NOMO-1 treated with dmso at 0.1 percent for 144 hours (cell line): ENCODE data around the gene MAFG.

ENCODE experiments used
- DNase-seq: peaks from one replicate; lab custom pipeline; 2025; ENCODE audit not compliant: unreplicated experiment; lab: John Stamatoyannopoulos, UW

The MAFG gene

DNA sequence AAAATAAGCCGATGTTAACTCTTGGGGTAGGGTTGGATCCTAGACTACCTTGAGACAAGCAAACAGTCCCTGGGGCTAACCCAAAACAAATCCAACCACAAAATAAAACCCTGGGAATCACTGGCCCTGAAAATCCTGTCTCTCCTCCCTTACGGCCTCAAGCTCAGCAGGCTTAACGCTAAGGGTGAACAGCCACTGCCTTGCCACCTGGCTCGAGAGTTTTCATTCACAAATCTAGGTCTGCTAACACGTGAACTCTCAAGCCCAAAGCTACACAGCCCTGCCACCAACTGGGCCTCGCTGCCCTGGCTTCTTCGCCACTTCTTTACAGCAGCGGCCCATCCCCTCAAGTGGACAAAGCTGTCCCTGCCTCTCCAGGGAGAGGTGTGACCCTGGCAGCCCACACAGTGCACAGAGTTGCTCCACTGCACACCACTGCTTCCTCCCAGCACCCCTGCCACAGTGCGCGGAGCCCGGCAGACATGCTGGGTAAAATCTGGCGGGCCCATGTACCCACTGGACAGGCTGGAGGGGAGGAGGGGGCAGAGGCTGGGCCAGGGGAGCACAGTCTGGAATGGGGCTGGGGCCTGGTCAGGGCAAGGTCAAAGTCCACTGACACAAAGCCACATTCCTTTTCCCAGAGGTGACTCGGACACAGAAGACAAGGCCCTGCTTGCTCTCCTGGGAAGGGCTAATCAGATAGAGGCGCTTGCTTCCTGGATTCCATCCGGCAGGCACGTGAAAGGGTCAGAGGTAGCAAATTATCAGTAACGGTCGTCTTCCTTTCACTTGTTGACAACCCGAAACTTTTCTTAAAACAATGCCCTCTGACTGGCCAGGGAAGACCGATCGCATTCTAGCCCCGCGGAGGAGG lies 17.3 kb downstream of the MAFG start:
- no peak for DNase-seq

DNA sequence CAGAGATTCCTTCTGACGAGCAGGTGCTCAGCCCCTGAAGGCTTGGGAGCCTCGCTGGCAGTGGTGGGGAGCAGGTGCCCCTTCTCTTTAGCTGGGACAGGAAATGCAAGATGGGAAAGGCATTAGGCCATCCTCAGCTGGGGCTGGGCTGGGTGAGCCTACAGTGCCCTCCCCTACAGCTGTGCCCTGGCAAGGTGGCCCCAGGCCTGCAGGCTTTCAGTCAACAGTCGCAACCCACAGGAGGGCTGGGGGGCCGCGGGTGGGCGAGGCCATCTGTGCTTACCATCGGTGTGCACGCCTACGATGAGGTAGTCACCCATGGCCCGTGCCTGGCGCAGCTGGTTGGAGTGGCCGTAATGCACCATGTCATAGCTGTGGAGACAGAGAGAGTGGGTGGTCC lies 18.3 kb downstream of the MAFG start:
- DNase-seq: no peak

DNA sequence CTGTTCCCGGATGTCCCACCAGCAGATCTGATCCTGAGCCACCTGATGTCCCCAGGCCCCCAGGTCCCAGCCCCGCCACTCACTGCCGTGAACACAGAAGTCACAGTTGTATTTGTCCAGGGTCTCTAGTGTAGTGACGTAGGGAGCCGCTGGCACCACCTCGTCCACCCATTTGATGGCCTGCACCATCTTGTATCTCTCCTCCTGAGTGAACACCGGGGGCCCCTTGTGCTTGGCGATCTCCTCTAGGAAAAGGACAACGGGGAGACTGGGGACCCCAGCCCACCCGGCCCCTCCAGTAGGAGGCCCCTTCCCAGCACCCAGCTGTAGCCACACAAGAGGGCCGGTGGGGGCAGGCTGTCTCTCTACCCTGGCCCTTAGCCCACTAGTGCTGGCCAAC lies 18.7 kb downstream of the MAFG start:
- DNase-seq: no peak

DNA sequence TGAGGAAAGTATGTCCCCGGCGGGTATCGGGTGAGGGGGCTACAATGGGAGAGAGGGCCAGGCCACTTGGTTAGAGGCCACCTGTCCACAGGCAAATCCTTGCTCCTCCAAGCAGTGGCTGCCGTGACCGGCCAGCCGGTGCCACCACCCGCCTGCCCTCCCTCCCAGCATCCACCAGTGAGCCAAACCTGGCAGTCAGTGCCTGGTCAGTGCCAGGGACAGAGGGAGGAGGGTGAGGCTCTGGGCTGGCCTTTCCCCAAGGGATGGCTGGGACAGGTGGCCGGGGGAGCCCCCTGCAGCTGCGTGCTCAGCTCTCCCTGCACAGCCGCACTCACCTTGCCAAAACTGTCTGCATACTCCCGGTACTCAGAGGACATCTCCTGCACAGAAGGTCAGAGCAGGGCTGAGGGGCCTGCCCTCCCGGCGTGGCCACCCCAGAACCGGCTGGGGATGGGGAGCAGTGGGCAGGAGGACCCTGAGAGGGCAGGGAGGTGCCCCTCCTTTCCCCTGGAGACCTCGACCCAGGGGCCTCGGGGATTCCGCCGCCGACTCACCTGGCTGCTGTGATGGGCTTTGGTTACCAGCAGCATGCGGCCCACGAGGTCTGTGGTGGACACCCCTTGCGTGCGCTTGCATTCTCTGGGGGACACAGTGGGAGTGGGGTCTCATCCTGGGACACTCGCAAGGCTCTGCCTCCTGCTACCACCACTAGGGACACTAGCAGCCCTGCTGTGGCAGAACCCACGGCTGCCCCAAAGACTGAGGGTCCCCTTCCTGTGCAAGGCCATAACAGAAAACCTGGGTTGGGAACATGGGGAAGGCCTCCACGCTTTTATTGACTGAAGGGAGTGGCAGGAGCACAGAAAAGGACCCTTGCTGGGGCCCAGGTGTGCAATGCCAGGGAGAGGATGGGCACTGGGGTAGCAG lies 20.1 kb downstream of the MAFG start:
- DNase-seq: no peak

DNA sequence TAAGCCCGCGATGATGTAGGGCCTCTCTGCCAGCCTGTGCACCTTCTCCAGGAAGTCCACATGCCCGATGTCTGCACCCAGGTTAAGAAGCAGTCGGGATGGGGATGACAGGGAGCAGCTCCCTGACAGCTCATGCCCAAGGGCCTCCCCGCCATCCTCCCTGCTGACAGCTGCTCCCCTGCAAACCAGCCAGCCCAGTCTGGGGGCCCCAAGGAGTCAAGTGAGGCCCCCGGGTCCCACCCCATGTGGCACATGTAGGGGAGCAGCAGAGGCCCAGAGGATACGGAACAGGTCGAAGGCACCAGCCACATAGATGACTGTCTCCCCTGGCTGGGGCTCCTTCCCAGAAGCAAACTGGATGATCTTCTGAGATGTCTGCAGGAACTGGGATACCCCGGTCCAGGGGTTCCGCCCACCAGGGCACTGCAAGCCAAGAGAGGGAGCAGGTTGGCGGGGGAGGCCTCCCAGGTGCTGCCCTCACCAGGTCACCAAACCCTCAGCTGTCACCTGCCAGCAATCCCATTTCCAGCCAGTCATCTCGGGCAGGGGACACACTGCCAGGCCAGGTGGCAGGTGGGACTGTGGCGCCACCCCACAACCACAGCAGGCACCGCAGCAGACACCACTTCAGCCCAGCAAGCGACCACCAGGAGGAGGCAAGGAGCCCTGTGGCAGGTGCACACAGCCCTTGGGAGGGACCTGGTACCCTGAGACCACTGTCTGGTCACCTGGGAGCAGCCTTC lies 20.9 kb downstream of the MAFG start:
- DNase-seq: no peak

DNA sequence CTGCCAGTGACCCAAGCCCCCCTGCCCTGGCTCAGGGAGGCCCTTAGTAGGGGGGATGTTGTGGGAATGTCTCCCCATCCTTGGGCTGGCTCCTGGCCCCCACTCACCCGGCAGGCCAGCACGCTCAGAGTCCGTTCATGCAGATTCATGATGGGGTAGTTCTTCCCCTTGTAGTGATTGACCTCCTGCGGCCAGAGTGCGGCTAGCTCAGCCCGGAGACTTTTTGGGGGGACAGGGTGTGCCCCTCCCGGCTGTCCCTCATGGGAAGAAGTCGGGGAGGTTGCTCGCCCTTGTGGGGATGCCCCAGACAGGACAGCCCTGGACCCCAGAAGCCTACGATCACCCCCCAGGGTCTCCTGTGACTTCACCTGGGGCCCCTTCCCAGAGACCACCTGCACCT lies 21.5 kb downstream of the MAFG start:
- no peak for DNase-seq

DNA sequence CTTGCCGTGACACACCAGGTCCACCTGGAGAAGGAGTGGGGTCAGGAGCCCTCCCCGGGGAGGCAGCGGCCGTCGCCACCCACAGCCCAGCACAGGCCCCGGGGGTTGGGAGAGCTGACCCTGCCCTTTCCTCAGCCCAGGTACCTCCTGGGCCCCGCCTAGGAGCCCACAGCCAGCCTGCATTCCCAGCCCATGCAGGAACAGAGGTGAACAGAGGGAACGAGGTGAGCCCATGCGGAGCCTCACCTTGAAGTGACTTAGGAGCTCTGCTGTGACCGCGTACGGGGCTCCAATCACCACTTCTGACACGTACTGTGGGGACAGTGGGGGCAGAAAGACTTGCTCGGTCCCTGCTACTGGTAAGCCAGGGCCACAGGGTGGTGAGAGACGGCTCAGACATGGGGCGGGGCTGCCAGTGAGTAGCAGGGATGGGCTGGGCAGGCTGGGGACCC lies 22.1 kb downstream of the MAFG start:
- no peak for DNase-seq

DNA sequence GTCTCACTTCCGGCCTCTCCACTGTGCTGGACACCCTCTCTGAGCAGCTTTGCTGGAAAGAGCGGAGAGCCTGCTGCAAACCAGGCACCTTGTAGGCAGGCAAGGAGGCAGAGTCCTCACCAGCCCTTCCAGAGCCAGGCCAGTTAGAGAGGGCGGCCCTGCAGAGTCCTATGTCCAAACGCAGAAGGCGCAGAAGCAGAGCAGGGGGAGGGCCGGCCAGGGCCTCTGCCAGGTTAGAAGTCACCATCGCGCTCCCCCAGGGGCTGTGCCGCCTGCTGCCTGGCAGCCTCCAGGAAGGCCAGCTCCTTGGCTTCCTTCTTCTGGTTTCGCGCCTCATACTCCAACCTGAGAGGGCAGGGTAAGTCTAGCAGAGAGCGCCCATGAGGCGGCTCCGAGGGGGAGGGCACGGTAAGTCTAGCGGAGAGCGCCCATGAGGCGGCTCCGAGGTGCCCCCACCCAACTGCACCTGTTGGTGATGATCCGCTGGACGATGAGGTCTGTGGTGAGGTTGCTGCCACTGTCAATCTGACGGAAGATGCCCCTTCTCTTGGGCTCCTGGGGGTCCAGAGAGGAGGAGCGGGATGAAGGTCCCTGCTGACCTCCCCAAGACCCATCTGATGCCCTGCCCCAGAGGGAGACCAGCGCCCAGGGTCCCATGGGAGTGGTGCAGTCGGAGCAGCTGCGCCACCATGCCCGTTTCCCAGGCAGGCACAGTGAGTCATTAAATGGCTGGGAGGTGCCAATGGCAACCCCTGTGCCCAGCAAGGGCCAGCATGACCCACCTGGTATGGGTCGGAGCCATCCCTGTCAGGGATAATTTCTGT lies 22.7 kb downstream of the MAFG start:
- DNase-seq: no peak

DNA sequence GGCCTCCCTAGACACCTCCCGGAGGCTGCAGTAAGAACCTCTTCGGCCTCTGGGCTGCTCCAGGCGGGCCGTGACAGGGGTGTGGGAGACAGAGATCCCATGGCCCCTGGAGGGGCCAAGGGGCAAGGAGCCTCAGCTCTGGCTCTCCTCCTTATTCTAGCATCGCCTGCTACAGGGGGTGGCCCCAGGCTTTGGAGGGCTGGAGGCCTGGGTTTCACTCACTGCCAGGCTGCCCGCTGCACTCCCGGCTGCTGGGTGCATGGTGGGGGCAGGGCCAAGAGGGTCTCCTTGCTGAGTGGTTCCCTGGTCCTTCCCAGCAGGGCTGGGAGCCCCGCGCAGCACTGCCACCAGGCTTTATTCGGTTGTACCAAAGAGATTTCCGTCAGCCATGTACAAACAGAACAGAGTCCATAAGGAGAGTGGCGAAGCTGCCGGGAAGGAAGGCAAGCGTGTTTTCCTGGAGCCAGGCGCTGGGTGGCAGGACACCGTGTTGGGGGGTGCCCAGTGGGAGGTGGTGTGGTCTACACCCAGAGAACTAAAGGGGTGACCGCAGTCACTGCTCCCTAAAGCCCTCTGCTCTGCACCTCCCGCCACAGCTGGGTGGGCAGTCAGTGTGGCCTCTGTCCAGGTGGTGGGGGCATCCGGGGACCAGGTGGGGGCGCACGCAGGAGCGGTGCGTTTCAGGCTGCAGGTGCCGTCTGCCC lies 23.5 kb downstream of the MAFG start:
- DNase-seq: no peak

DNA sequence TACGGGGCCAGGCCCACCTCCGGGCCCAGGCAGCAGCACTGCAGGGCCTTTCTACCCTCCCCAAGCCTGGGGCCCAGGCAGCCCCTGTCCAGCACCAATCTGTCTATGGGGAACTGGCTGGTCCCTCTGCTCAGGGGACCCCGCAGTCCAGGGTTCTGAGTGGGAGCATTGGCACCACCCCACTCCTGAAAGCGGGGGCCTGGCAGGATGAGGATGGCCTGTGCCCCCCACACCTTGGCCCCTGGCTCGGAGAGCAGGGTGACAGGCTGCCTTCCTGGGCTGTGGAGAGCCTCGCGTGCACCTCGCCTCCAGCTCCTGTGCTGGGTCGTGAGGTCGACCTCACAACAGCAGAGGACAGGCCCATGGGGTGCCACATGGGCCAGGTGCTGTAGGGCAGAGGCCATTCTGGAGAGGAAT lies 24.1 kb downstream of the MAFG start:
- no peak for DNase-seq

DNA sequence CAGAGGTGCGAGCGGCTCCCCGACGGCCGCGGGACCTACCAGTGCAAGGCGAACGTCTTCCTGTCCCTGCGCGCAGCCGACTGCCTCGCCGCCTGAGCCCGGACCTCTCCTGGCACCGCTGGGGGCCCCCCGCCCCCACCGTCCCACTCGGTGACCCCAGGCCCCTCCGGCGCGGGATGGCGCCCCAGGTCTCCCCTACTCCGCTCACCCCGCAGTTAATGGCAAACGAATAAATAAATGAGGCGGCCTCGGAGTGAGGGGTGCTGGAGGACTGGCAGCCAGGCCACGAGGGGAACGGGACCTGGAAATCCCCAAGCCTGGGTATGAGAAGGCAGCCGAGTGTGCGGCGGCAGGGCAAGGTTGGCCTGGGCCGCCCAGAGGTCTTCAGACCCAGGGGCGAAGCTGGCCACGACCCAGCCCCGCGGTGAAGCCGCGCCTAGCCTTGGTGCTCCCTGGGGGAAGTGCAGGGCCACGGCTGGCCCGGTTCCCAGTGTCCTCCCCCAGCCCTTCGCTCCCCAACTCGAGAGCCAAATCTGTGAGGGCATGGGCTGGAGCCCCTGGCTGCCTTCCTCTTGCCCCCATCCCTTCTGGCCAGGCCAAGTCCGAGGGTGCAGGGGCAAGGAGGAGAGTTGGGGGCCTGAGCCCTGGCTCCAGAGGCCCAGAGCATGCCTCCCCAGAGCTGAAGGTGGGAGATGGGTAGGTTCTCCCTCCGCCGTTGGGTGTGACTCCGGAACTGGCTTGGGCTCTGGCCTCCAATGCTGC lies 24.7 kb downstream of the MAFG start:
- DNase-seq: no peak

DNA sequence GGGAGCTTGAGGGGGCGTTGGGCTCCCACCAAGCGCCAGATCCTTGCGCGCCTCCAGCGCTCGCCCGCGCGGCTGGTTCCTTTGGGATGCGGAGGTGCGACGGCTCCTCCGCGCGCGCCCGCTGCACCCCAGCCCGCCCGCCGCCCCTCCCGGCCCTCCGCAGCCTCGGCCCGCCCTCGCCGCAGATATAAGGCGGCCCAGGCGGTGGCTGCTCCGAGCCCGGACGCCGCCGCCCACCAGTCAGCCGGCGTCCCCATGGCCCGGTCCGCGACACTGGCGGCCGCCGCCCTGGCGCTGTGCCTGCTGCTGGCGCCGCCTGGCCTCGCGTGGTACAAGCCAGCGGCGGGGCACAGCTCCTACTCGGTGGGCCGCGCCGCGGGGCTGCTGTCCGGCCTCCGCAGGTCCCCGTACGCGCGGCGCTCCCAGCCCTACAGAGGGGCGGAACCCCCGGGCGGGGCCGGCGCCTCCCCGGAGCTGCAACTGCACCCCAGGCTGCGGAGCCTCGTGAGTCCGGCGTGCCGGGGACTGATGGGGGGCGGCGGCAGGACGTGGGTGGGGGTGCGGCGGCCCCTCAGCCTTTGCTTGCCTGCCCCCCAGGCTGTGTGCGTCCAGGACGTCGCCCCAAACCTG lies 25.4 kb downstream of the MAFG start, which contains the start of gene NPB:
TSS of gene NPB (plus strand) at position 216 of the 630 bp plus-strand sequence. CDS start at position 256, 40 bp downstream.
- DNase-seq: no peak

DNA sequence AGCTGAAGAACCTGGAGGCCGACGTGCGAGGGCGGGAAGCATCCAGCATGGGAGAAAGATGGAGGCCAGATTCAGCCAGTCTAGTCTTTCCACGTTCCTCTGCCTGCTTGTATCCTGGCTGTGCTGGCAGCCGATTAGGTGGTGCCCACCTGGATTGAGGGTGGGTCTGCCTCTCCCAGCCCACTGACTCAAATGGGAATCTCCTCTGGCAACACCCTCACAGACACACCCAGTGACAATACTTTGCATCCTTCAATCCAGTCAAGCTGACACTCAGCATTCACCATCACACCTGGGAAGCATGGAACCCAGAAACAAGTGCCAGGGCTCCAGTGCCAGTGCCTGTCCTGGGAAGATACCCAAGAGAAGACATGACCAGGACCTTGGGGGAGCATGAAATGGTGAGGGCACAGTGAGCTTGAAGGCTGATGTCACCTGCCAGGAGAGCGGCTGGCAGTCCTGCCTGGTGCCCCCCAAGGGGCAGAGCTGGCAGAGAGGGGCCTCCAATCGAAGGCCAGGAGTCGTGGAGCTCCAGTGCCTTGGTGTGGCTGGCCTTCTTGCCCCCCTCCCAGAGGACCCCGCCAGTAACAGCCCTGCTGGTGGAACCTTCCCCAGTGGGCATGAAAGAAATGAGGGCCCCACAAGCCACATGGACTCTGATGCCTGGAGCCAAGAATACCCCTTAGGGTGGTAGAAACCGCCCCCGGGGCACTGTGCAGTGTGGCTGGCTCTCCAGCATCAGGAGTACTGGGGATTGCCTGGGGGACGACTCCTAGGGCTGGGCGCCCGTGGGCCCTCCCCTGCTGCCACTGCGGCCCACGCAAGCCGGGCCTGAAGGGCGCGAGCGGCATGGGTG lies 26.1 kb downstream of the MAFG start:
- DNase-seq: no peak

DNA sequence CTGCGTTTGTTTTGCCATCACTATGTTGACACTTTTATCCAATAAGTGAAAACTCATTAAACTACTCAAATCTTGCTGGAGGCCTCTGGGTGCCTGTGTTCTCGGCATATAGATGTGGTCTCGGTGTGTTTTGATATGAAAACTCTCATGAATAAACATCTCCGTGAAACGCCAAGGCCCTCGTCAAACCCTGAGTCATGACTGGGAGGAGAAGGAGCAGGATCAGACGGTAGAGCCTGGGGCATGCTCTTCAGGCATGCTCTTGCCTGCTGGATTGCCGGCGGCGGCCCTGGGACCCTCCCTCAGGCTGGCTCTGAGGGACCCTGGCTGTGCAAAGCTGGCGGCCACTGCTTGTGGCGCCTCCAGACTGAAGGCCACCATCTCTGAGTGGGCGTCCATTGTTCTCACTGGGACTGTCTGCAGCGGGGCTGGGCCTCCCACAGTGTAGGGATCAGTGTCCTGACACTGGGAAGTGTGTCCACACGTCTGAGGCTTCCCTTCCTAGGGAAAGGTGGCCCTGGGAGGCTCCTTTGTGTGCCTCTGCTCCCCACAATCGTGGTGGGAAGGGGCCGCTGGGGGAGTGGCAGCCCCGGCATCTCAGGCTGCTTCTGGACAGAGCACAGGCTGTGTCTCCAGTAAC lies 27.2 kb downstream of the MAFG start:
- no peak for DNase-seq

DNA sequence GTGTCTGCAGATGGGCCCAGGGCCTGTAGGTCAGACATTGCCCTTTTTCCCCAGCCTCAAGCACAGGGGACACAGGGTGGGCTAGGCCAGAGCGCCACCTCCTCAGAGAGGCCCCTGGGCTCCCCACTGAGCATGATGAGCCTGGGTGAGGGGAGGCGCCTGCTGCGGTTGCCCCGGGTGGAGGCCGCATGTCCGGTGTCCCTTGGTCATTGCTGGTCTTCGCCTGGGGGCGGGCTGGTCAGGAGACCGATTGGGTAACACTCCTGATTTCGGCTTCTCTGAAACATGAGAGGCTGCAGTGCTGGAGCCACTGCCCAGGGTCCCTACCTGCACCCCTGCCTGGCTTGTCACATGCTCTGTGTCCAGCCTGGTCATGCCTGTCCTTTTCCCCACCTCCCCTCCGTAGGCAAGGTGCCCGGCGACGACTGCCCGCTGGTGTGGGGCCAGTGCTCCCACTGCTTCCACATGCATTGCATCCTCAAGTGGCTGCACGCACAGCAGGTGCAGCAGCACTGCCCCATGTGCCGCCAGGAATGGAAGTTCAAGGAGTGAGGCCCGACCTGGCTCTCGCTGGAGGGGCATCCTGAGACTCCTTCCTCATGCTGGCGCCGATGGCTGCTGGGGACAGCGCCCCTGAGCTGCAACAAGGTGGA lies 27.9 kb downstream of the MAFG start:
- no peak for DNase-seq

DNA sequence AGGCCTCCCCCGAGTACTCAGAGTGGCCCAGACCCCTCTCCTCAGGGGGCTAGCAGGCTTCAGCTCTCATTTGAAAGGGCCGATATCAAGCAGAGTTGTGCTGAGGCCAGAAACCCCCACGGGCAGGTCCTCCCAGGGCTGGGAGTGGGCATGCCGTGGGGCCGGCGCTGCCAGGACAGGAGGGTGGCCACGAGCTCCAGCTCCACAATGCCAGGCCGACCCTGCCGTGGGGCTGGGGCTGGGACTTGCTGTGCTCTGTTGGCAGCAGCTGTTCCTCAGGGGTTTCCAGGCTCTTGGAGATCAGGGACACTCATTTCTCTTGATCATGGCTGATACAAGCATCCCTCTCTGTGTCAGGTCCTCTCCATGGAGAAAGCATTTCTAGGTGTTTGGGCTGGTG lies 28.6 kb downstream of the MAFG start:
- DNase-seq: no peak
